HTR-8/SVneo (cell line): Measurements from ENCODE around the gene GRK2.
A peak's percentile ranks its signal among the peaks of the same experiment; 100 is the strongest.

Source experiments
- DNase-seq: peaks from one replicate; pipeline ENCODE4 v3.0.0; 2011; ENCODE audit warnings: low spot score, mixed read lengths; ENCODE audit not compliant: insufficient read length
- FAIRE-seq: peaks from 2 replicates; lab custom pipeline; 2011; peaks lifted over from hg19 to GRCh38; lab: Jason Lieb, UNC

The GRK2 gene

GRCh38 chr11:67269401-67270255 is 3.4 kb downstream of the GRK2 start:
- DNase-seq, result no peak
- peak; percentile 33 for FAIRE-seq

DNA sequence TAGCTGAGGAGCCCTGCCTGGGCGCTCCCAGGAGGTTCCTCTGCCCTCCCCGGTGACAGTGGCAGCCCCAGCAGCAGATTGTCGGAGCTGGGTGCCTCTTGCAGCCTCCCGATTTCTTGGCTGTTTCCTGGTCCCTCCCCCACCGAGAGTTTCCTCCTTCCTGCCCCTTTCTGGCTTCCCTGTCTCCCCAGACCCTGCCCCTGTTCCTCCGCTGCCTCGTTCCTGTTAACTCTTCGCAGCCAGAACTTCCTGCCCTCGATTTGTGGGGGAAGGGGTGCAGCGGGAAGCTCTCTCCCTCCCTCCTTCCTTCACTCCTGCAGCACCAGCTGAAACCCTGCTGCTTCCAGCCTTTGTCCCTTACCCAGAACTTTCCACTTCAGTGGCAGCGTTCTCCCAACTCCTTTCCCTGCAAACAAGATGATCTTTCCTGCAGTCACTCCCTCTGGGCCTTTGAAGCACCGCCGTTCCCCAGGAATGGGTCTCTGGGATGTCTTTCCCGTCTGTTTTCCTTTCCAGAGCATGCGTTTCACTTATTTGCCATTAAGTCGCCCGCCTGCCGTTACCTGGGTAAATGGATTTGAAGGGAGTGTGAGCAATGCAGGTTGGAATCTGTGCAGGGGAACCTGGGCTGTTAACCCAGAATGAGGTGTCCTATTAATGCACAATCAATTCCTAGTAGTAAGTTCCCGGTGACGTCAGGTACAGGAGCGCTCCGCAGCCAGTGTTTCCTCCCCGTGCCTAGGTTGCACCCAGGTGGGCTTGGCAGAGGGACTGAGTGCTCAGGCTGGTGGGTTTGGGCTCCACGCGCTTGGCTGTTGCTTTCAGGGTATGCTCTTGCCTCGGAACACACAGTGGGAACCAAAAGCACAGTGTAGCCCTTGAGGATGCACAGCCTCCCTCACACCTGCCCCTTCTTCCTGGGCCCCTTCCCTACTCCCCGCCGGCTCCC is 4.3 kb downstream of the GRK2 start:
- FAIRE-seq, result no peak

DNA sequence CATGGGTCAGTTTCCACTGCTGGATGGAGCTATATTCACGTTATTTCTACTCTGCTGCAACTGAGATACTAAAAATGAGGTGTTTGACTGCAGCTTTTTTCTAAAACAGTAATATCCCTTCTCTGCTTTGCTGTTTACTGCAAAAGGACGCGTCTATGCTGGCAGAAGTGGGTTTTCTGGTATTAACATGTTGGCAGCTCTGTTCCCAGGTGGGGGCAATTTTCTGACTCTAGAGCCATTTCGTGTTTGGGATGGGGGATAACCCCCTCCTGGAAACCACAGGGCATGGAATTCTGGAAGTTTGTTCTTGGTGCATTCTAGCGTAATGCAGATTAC is 4.9 kb downstream of the GRK2 start:
- DNase-seq (no peak), FAIRE-seq (peak; percentile 16)

More for the DNA sequence above, 4.3 kb downstream of the GRK2 start:
- DNase-seq, result no peak

GRCh38 chr11:67271541-67272284 is 5.4 kb downstream of the GRK2 start:
- no peak for DNase-seq
- no peak for FAIRE-seq

DNA sequence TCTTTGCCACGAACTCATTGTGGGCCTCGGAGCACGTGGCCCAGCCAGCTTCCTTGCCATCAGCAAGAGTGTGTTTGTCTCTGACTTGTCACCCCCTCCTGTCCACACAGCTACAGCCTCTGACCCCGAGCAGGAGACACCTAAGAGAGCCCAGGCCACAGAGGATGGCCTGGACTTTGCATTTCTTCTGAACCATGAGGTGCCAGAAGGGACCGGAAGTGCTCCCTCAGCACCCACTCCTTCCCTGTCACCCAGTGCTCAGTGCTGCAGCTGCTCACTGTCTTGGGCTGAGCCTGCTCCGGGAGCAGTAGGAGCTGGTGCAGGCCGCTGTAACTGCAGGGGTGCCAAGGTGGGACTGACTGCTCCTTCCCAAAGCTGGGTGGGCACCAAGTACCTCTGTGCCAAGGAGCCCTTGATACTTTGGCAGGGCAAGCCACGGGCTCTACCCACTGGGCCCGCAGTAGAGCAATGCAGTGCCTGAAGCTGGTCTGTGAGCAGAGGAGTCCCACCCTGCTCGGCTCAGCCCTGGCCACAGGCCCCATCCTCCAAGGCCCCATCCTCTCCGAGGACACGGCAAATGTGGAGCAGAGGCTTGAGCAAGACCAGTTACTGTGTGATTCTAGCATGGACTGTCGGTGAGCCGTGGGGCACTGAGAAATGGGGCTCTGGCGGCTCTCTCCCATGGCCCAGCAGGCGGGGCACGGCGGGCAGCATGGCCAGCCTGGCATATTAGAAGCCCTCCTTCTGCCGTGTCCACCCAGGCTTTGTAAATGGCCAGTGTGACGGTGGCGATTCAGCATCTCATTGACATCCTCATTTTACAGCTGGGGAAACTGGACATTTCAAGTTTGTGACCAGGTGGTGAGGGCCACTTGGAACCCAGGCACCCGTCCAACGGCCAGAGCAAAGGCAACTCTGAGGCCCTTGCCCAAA is 6.3 kb downstream of the GRK2 start:
- FAIRE-seq, result peak; percentile 58

GRCh38 chr11:67273260-67273990 is 7.2 kb downstream of the GRK2 start:
- DNase-seq (no peak), FAIRE-seq (peak; percentile 51)

More for the DNA sequence above, 6.3 kb downstream of the GRK2 start:
- no peak for DNase-seq

- no peak for DNase-seq
- no peak for FAIRE-seq
These were observed 8.7 kb downstream of the GRK2 start for GRCh38 chr11:67274768-67275605.

DNA sequence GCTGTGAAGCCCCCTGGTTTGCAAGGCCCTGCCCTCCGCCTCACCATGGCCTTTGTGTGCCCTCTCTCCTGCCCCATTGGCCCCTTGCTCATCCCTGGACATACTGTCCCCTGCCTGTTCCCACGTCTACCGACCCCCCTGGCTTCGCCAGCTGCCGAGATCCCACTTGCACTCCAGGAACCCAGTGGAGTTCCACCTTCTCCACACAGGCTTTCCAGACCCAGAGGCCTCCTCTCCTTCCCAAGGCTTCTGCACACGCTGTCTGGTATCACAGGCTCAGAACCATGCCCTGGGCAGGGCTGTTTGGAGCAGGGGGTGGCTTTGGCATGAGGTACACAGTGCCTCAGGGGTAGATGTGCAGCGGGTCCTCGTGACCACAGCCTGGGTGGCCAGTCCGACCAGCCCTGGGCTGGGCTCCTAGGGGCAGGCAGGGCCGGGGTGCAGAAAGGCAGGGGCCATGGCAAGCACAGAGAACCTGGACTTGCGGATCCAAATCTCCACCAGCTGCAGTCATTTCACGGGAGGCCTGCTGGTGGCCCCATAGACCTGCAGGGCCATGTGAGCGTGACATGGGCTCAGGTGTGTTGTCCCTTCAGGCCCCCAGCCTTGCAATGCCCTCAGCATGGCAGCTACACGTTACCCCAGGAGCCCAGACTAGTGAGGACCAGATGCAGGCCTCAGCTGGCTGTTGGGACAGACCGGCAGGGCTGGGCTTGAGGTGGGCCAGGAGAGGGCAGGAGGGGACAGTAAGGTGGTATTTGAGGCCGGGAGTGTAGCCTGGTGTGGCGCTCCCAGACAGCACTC is 9.5 kb downstream of the GRK2 start:
- no peak for DNase-seq
- FAIRE-seq, result no peak

GRCh38 chr11:67276781-67277230 is 10.5 kb downstream of the GRK2 start:
- no peak for FAIRE-seq

DNA sequence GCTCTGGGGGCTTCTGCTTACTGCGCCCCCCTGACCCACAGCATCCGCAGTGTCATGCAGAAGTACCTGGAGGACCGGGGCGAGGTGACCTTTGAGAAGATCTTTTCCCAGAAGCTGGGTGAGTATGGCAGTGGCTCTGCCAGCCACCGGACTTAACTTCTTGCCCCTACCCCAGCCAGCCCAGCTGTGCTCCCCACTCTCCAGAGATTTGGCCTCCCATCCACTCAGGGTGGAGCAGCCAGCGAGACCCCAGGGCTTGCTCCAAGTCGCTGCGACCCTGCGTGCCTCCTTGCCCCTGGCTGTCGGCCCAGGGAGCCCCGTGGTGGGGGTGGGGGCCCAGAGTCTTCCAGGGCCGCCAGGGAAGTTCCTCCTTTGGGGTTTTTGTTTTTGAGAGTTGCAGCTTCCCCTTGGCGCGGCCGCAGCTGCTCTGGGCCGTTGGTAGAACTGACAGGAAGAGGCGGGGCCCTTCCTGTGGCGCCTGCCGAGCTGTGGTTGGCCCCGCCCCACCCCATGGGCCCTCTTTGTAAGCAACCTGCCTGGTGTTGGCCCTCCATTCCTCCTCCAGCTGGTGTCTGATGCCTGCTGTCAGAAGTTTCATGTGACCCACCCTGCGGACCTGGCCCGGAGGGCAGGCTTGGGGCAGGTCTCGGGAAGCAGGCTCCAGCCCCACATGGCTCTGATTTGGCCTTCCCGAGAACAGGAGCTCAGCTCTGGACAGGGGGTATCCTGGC is 11.1 kb downstream of the GRK2 start:
- no peak for DNase-seq

More at GRCh38 chr11:67276781-67277230, 10.5 kb downstream of the GRK2 start:
- no peak for DNase-seq

DNA sequence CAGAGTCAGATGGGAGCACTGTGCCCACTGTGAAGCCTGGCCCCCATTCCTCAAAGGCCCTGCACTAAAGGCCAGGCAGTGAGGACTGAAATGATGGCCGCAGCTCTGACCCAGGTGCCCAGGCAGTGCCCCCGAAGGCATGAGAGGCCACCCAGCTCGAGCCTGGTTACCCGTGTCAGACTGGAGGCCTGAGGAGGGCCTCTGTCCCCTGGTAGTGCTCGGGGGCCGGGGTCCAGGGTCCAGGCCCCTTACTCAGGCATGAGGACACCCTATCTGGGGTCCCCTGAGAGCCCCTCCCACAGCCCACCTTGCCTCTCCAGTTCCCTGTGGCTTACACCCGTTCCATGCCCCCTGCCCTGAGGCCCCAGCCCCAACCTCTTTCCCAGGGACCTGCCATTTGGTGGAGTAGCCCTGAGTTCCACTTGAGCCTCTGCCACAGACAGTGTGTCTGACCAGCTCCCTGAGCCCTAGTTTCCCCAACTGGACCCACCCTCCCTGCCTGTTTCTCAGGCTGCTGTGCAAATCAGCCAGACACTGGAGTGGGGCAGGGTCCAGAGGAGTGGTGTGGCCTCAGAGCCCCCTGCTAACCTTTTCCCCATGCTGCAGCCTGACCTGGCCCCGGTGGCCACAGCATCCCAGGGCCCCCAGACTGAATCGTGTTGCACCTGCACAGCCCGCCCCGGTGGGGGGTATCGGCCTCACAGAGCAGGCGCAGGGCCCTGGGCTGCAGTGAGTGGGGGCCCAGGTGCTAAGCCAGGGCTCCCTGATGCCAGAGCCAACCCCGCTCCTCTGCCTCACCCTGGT is 12.1 kb downstream of the GRK2 start:
- FAIRE-seq, result no peak
- no peak for DNase-seq

More for the DNA sequence above, 11.1 kb downstream of the GRK2 start:
- no peak for FAIRE-seq

GRCh38 chr11:67278939-67279588 is 12.8 kb downstream of the GRK2 start:
- no peak for FAIRE-seq
- no peak for DNase-seq

DNA sequence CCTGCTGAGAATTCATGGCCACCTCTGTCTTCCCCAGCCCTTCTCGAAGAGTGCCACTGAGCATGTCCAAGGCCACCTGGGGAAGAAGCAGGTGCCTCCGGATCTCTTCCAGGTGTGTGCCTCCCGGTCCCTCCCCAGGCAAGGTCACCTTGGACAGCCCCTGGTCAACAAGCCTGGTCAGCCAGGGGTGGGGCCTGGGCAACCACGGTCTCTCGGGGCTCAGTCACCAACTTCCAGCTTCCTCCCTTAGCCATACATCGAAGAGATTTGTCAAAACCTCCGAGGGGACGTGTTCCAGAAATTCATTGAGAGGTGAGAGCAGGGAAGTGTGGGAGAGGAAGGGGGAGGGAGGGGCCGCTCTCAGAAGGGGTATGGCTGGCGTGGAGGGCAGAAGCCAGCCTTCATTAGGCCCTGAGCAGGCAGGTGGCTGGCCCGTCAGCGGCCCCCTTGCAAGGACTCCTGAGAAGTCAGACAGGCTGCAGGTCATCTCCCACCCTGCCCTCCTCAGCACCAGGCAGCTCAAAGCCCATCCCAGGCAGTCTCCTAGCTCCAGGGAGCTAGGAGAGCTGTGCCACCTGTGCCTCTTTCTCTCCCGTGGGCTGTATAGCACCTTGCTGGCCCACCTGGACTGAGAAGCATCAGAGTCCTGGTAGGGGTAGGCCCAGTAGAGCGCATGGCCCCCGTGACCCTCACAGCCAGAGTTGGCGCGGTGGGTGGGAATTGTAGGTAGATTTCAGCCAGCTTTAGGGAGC is 13.5 kb downstream of the GRK2 start:
- FAIRE-seq, result no peak
- DNase-seq, result no peak

DNA sequence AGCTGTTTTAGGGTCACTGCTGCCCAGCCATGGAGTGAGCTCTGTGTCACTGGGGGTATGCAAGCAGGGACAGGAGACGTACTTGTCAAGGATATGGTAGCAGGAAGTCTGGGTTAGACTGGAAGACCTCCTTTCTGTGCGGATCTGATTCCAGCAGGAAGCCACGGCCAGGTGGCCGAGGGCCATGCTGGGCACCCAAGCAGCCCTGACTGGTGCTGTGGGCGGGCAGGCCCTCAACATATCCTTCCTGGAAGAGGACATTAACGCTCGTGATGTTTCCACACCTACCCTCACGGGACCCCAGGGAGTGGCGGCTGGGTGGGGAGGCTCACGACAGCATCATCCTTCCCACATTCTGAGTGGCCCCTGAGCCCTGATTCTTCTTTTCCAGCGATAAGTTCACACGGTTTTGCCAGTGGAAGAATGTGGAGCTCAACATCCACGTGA is 14.1 kb downstream of the GRK2 start:
- FAIRE-seq (no peak), DNase-seq (no peak)
